Gastroesophageal sphincter (tissue), 3 donors: Measurements from ENCODE around the gene PUSL1.

ENCODE experiments used
- CTCF ChIP-seq, 4 experiments: fragments of 200-600 bp in 2 of 4; fragments of 450-650 bp in 2 of 4; sonication (generic) in 1 of 4; IDR thresholded peaks; one replicate each; pipeline ENCODE4 v1.5.1; 2017 to 2019; ENCODE audit warnings: antibody characterized with exemption in 4 of 4, mild to moderate bottlenecking in 2 of 4, moderate library complexity in 2 of 4
- EP300 ChIP-seq: sonication (generic); formaldehyde crosslinking; IDR thresholded peaks from one replicate; pipeline ENCODE4 v1.6.1; 2017; ENCODE audit warnings: antibody characterized with exemption, mild to moderate bottlenecking

GRCh38 chr1:1341549-1342021 is 33.2 kb downstream of the PUSL1 start:
- TF ChIP-seq CTCF (IDR thresholded peaks at IDR 0.05) (no peak), EP300 (no peak)
